Cardiac ventricle fibroblast (primary cell): ENCODE measurements around the gene PLA2G5. TPM values are rescaled to one million over a fixed set of nuclear protein-coding genes. Genes with fewer than 3 reads are reported as not detected.

ENCODE experiments used
- total RNA-seq: library from RNA; depleted of rRNA; stranded (reverse); fragments of >200 nt; gene quantifications from 2 replicates; pipeline ENCODE4 v1.2.3, GENCODE V29; 2015

Gene PLA2G5
- 6.5 and 10.0 TPM in 2 replicates for total RNA-seq

GRCh38 chr1:20069874-20070273, at the start of gene PLA2G5:
TSS of gene PLA2G5 (plus strand) at chr1:20070194. CDS start at chr1:20084831, 14,637 bp downstream.

DNA sequence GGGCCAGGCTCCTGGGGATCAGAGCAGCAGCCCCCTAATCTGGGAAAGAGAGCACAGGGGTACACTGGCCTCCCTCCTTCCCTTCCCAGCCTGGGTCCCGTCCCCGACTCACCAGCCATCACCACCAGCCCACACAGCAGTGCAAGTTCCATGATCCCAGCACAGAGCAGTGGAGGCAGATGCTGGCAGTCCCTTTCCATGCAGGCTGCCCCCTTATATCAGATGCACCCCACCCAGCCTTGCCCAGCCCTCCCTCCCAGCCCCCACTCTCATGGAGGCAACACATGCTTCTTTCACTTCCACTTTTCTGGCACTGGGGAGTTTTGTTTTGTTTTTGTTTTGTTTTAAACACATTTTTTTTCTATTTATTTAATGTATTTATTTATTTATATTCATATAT, 49.4 kb downstream of the PLA2G5 start, which contains the start of gene PLA2G2D:
TSS of gene PLA2G2D (minus strand) at position 190 of the 400 bp plus-strand sequence. CDS start at position 152, 38 bp downstream.

GRCh38 chr1:20138961-20139550, 69.1 kb downstream of the PLA2G5 start, which contains the start of gene PLA2G2F:
TSS of gene PLA2G2F (plus strand) at chr1:20139323. CDS start at chr1:20139428, 105 bp downstream.

Other genes with a start within 250 kb of the PLA2G5 start
- gene OTUD3, start 187.8 kb upstream of the PLA2G5 start, total RNA-seq, result 1.9 and 4.8 TPM in 2 replicates
- not detected in 2 replicates for gene PLA2G2E, start 146.6 kb upstream of the PLA2G5 start, total RNA-seq
- gene PLA2G2A, start 90.6 kb upstream of the PLA2G5 start, total RNA-seq, result 4.4 and 8.4 TPM in 2 replicates
- not detected in 2 replicates for gene PLA2G2D, start 49.3 kb downstream of the PLA2G5 start, total RNA-seq
- not detected in 2 replicates for gene PLA2G2F, start 69.1 kb downstream of the PLA2G5 start, total RNA-seq
- 0.05 TPM in 1 of 2 replicates, not detected in the other for gene UBXN10, start 115.9 kb downstream of the PLA2G5 start, total RNA-seq
- not detected in 2 replicates for gene PLA2G2C, start 116.3 kb downstream of the PLA2G5 start, total RNA-seq
- not detected in 2 replicates for gene VWA5B1, start 220.7 kb downstream of the PLA2G5 start, total RNA-seq